Activated CD4-positive, alpha-beta T cell treated with anti-CD3 and anti-CD28 coated beads, Interleukin-2, amount 10 ng/mL, durations not matched to agents 24 days and 14 days (primary cell): Measurements from ENCODE around the gene SYNDIG1L. TPM values are rescaled to one million over a fixed set of nuclear protein-coding genes. Genes with fewer than 3 reads are reported as not detected.
"Not testable (repeated sequence)": the region's sequence is repeated elsewhere in the genome, so short reads cannot be mapped to it uniquely, and the experiment has no call there.

Source experiments
- DNase-seq: peaks from one replicate; pipeline ENCODE4 v3.0.0; 2022
- H3K27ac Mint-ChIP-seq: one replicate; pipeline ENCODE4 v1.8.0; 2022; ENCODE audit warnings: mild to moderate bottlenecking, mixed read lengths
- H3K27me3 Mint-ChIP-seq: one replicate; pipeline ENCODE4 v1.8.0; 2022; ENCODE audit warnings: mixed read lengths
- H3K36me3 Mint-ChIP-seq: one replicate; pipeline ENCODE4 v1.8.0; 2022; ENCODE audit warnings: low read depth, mild to moderate bottlenecking, mixed read lengths
- H3K4me1 Mint-ChIP-seq: one replicate; pipeline ENCODE4 v1.8.0; 2021; ENCODE audit warnings: mixed read lengths
- H3K4me3 Mint-ChIP-seq: one replicate; pipeline ENCODE4 v1.8.0; 2022; ENCODE audit warnings: mild to moderate bottlenecking, moderate library complexity, mixed read lengths
- H3K9me3 Mint-ChIP-seq: one replicate; pipeline ENCODE4 v1.8.0; 2021; ENCODE audit warnings: mixed read lengths
- intact Hi-C: fragments of 100-400 bp; cut with micrococcal nuclease; formaldehyde crosslinking; loops from one replicate; pipeline ENCODE4 v1.15.1; 2023
- total RNA-seq: library from RNA; stranded (reverse); gene quantifications from 2 replicates; pipeline ENCODE4 v1.2.3, GENCODE V29; 2022

The SYNDIG1L gene
- total RNA-seq, 1 donor from 2014 or later: not detected

DNA sequence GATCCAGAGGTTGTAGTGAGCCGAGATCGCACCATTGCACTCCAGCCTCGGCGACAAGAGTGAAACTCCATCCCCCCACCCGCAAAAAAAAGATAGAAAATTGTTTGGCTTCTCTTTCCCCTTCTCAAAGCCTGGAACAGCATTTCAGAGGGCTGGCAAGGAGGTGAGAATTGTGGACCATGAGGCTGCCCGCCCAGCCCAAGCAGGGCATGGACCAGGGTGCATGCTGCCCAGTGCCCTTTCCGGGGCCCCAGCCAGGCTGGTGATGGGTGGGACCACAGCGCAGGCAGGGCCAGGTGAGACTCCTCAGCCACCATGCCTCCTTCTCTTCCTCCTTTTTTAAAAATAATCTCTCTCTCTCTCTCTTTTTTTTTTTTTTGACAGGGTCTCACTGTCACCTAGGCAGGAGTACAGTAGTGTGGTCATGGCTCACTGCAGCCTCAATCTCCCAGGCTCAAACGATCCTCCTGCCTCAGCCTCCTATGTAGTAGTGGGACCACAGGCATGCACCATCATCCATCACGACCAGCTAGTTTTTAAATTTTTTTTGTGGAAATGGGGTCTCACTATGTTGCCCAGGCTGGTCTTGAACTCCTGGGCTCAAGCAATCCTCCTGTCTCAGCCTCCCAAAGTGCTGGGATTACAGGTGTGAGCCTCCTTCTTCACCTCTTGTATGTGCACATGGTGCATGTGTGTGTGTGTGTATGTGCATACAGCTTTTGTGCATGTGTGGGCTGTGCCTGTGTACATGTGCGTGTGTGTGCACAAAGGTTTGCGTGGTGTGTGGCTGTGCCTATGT lies 22.2 kb downstream of the SYNDIG1L start:
- no peak overlapping the region for H3K4me3 Mint-ChIP-seq
- intact Hi-C loops: no loop called here
- peaks cover 20% of the 10 kb centered on the region for H3K4me1 Mint-ChIP-seq
- no peak overlapping the region for H3K27ac Mint-ChIP-seq
- peaks cover 10% of the 10 kb centered on the region for H3K27me3 Mint-ChIP-seq
- H3K9me3 Mint-ChIP-seq: no peaks in the 10 kb centered on the region
- H3K36me3 Mint-ChIP-seq: no peaks in the 10 kb centered on the region
- no peak for DNase-seq

DNA sequence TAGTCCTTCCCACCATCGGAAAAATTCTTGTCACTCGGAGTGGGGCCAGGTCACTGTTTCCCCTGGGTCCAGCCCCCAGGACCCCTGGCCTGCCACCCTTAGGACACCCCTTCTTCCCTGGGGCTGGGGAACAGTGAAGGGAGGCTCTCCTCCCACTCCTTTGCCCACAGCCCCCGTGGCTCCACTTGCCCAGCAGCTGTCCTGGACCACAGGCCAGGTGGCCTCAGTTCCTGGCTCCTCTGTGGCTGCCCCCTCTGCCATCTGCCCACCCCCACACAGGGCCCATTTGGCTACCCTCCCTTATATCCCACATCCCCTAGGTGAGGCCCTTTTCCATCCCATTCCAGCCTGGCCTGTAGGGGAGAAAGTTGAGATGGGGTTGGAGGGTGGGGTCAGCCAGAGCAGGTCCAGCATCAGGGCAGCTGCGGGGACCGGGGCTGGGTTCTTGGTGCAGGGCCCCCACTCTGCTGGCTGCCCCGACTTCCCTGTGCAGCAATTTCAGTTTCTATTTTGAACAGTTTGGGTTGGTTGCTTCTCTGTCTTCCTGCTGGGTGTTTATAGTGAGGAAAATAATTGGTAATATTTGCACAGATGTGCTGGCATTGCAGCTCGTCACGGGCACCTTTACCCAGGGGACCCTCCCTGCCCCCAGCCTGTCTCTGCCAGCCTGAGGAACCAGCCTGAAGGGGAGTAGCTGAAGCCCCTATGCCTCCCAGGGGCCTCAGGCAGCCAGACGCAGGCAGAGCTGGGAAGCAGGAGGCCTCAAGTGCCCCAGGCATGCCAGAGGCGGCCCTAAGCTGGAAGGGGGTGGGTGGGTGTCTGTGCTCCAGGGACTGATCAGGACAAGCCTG lies 23.4 kb downstream of the SYNDIG1L start:
- H3K27me3 Mint-ChIP-seq: peaks cover 12% of the 10 kb centered on the region
- peak overlapping the region; percentile 25 for H3K27ac Mint-ChIP-seq
- intact Hi-C loops: no loop called here
- H3K4me3 Mint-ChIP-seq: peak overlapping the region; percentile 72
- DNase-seq: peak; percentile 65
- H3K36me3 Mint-ChIP-seq: no peaks in the 10 kb centered on the region
- H3K4me1 Mint-ChIP-seq: peaks cover 20% of the 10 kb centered on the region
- no peaks in the 10 kb centered on the region for H3K9me3 Mint-ChIP-seq

DNA sequence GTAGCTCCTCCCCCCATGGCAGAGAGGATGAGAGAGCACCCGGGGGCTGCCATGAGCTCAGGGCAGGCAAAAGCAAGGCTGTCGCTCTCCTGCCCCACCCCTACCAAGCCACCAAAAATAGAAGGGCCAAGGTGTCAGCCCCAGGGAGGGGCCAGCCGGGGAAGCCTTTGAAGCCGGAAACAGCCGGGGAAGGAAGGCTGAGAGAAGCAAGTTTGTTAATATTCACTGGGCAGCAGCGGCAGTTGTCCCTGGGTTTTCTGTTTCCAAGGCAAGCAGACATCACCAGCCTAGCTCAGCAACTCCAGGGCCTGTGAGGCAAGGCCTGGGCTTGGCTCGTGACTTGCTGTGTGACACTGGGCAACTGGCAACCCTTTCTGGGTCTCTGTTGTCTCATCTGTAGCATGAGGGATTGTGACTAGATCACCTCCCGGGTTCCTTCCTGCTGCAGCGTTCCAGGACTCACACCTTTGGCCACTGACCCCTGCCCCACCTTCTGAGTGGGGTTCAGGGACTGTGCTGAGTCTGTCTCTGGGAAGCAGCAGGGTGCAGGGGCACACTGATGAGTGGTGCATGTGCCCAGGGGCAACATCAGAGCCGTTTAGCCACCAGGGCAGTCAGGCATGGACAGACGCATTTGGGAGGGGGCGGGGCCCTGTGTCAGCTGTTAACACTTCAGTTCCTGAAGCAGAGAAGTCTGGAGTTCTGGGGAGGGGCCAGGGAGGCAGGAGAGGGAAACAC lies 24.3 kb downstream of the SYNDIG1L start:
- no peaks in the 10 kb centered on the region for H3K36me3 Mint-ChIP-seq
- H3K9me3 Mint-ChIP-seq: no peaks in the 10 kb centered on the region
- H3K27ac Mint-ChIP-seq: peak overlapping the region; percentile 82
- DNase-seq: peak; percentile 91
- peaks cover 17% of the 10 kb centered on the region for H3K27me3 Mint-ChIP-seq
- peak overlapping the region; percentile 72 for H3K4me3 Mint-ChIP-seq
- peaks cover 20% of the 10 kb centered on the region for H3K4me1 Mint-ChIP-seq
- intact Hi-C loops: no loop called here

GRCh38 chr14:74400919-74401503 lies 25.0 kb downstream of the SYNDIG1L start:
- Mint-ChIP-seq H3K4me3 (peak overlapping the region; percentile 72), H3K36me3 (no peaks in the 10 kb centered on the region), H3K27me3 (peaks cover 20% of the 10 kb centered on the region), H3K27ac (peak overlapping the region; percentile 82), H3K9me3 (no peaks in the 10 kb centered on the region), H3K4me1 (peaks cover 20% of the 10 kb centered on the region)
- intact Hi-C loops: no loop called here
- no peak for DNase-seq

- intact Hi-C loops: no loop called here
- no peak overlapping the region for H3K27ac Mint-ChIP-seq
Measured at GRCh38 chr14:74400031-74400685, 25.9 kb downstream of the SYNDIG1L start.

GRCh38 chr14:74395094-74395493 lies 30.9 kb downstream of the SYNDIG1L start:
- no peak for DNase-seq
- intact Hi-C loops: no loop called here
- Mint-ChIP-seq H3K27ac (no peak overlapping the region), H3K4me1 (peaks cover 2% of the 10 kb centered on the region), H3K36me3 (no peaks in the 10 kb centered on the region), H3K4me3 (no peak overlapping the region), H3K9me3 (no peaks in the 10 kb centered on the region), H3K27me3 (peaks cover 20% of the 10 kb centered on the region)

More at GRCh38 chr14:74400031-74400685, 25.9 kb downstream of the SYNDIG1L start:
- Mint-ChIP-seq H3K4me3 (no peak overlapping the region), H3K36me3 (no peaks in the 10 kb centered on the region), H3K4me1 (peaks cover 20% of the 10 kb centered on the region), H3K27me3 (peaks cover 22% of the 10 kb centered on the region), H3K9me3 (no peaks in the 10 kb centered on the region)
- no peak for DNase-seq

DNA sequence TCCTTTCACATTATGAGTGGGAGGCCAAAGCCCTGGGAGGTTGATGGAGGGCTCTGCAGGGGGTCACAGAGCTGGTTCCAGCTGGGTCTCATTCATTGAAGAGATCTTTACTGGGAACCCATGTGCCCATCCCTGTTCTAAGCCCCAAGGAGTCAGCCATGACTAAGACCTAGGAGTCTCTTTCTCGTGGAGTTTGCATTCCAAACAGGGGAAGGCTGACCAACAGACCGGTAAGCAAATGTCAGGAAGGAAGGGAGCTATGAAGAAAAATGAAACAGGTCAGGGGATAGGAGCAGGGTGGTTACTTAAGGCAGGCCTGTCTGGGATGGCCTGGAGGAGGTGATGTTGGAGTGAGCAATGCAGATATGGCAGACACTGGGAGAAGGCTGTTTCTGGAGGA lies 31.5 kb downstream of the SYNDIG1L start:
- intact Hi-C loops: no loop called here
- Mint-ChIP-seq H3K4me1 (no peaks in the 10 kb centered on the region), H3K4me3 (no peak overlapping the region), H3K27me3 (peaks cover 18% of the 10 kb centered on the region), H3K9me3 (no peaks in the 10 kb centered on the region), H3K27ac (no peak overlapping the region), H3K36me3 (no peaks in the 10 kb centered on the region)
- no peak for DNase-seq

- no peaks in the 10 kb centered on the region for H3K9me3 Mint-ChIP-seq
- H3K27me3 Mint-ChIP-seq: peaks cover 16% of the 10 kb centered on the region
- DNase-seq: no peak
- no peaks in the 10 kb centered on the region for H3K36me3 Mint-ChIP-seq
- intact Hi-C loops: no loop called here
- H3K4me1 Mint-ChIP-seq: no peaks in the 10 kb centered on the region
- no peak overlapping the region for H3K4me3 Mint-ChIP-seq
- no peak overlapping the region for H3K27ac Mint-ChIP-seq
Measured at GRCh38 chr14:74392616-74393570, 33.1 kb downstream of the SYNDIG1L start.

- Mint-ChIP-seq H3K4me1 (no peaks in the 10 kb centered on the region), H3K27me3 (peaks cover 16% of the 10 kb centered on the region), H3K27ac (no peak overlapping the region), H3K4me3 (no peak overlapping the region), H3K36me3 (no peaks in the 10 kb centered on the region), H3K9me3 (no peaks in the 10 kb centered on the region)
- intact Hi-C loops: no loop called here
- DNase-seq: no peak
Measured at GRCh38 chr14:74391479-74391878, 34.5 kb downstream of the SYNDIG1L start.

- H3K36me3 Mint-ChIP-seq, H3K4me1 Mint-ChIP-seq, H3K9me3 Mint-ChIP-seq, H3K27ac Mint-ChIP-seq, H3K4me3 Mint-ChIP-seq, DNase-seq, intact Hi-C loops: not testable (repeated sequence)
- peaks cover 18% of the 10 kb centered on the region for H3K27me3 Mint-ChIP-seq
Measured at GRCh38 chr14:74390505-74390904, 35.5 kb downstream of the SYNDIG1L start.

- Mint-ChIP-seq H3K27ac (no peak overlapping the region), H3K27me3 (peaks cover 16% of the 10 kb centered on the region), H3K4me1 (no peaks in the 10 kb centered on the region), H3K9me3 (no peaks in the 10 kb centered on the region), H3K36me3 (no peaks in the 10 kb centered on the region), H3K4me3 (no peak overlapping the region)
- intact Hi-C loops: no loop called here
- DNase-seq: no peak
Measured at GRCh38 chr14:74389980-74390379, 36.0 kb downstream of the SYNDIG1L start.

DNA sequence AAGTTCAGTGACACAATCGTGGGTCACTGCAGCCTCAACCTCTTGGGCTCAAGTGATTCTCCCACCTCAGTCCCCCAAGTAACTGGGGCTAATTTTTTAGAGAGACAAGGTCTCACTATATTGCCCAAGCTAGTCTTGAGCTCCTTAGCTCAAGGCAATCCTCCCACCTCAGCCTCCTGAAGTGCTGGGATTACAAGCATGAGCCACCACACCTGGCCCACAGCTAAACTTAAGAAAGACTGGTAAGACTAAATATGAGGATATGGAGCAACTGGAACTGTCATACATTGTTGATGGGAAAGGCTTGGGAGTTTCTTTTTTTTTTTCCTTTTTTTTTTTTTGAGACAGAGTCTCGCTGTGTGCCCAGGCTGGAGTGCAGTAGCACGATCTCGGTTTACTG lies 43.8 kb downstream of the SYNDIG1L start:
- H3K27me3 Mint-ChIP-seq: peaks cover 20% of the 10 kb centered on the region

More for the DNA sequence above, 43.8 kb downstream of the SYNDIG1L start:
- Mint-ChIP-seq H3K9me3 (no peaks in the 10 kb centered on the region), H3K36me3 (no peaks in the 10 kb centered on the region), H3K4me1 (no peaks in the 10 kb centered on the region), H3K27ac (no peak overlapping the region), H3K4me3 (no peak overlapping the region)
- no peak for DNase-seq
- intact Hi-C loops: no loop called here
